Panc1 (cell line): Measurements from ENCODE around the gene CSH2.
"Not testable (repeated sequence)": the region's sequence is repeated elsewhere in the genome, so short reads cannot be mapped to it uniquely, and the experiment has no call there.

Experiments used
- CTCF ChIP-seq: fragments of 450-650 bp; IDR thresholded peaks from 2 replicates; pipeline ENCODE4 v1.5.1; 2017; ENCODE audit warnings: mild to moderate bottlenecking
- POLR2AphosphoS5 ChIP-seq: IDR thresholded peaks from 2 replicates; pipeline ENCODE4 v1.6.1; 2012; ENCODE audit warnings: mild to moderate bottlenecking, low read depth, low read length, moderate library complexity
- REST ChIP-seq, 2 experiments: IDR thresholded peaks; 2 replicates each; pipeline ENCODE4 v1.6.1; 2011 to 2012; ENCODE audit warnings: low read depth in 2 of 2, control low read depth in 1 of 2, low read length in 1 of 2, mild to moderate bottlenecking in 1 of 2, moderate library complexity in 1 of 2; ENCODE audit not compliant: insufficient read depth in 1 of 2
- SIN3A ChIP-seq: IDR thresholded peaks from 2 replicates; pipeline ENCODE4 v1.6.1; 2012; ENCODE audit warnings: low read depth, mild to moderate bottlenecking, low read length, moderate library complexity, borderline replicate concordance; ENCODE audit not compliant: insufficient read depth

- peak; percentile 39 for TF ChIP-seq CTCF
- not testable (repeated sequence) for TF ChIP-seq REST (IDR thresholded peaks at IDR 0.05; ENCODE audit: insufficient read depth in 1 of 2, low read depth in 2 of 2, low read length in 1 of 2); SIN3A; POLR2AphosphoS5
Observed at GRCh38 chr17:63866625-63867024, 6.9 kb downstream of the CSH2 start.
